Endothelial cell (in vitro differentiated cells): Measurements from ENCODE around the gene MYO5A. TPM values are rescaled to one million over a fixed set of nuclear protein-coding genes. Genes with fewer than 3 reads are reported as not detected.

ENCODE experiments used
- DNase-seq: peaks from one replicate; pipeline ENCODE4 v3.0.0; 2021; ENCODE audit warnings: low spot score
- H3K27ac Mint-ChIP-seq: one replicate; pipeline ENCODE4 v1.8.0; 2021; ENCODE audit warnings: mixed read lengths, inconsistent platforms; ENCODE audit not compliant: unreplicated experiment
- H3K27me3 Mint-ChIP-seq: one replicate; pipeline ENCODE4 v1.8.0; 2021; ENCODE audit warnings: mild to moderate bottlenecking, moderate library complexity, mixed read lengths, inconsistent platforms; ENCODE audit not compliant: unreplicated experiment
- H3K36me3 Mint-ChIP-seq: one replicate; pipeline ENCODE4 v1.8.0; 2021; ENCODE audit warnings: mild to moderate bottlenecking, low read depth, mixed read lengths, inconsistent platforms; ENCODE audit not compliant: unreplicated experiment
- H3K4me1 Mint-ChIP-seq: one replicate; pipeline ENCODE4 v1.8.0; 2021; ENCODE audit warnings: mild to moderate bottlenecking, mixed read lengths, inconsistent platforms; ENCODE audit not compliant: unreplicated experiment
- H3K4me3 Mint-ChIP-seq: one replicate; pipeline ENCODE4 v1.8.0; 2021; ENCODE audit warnings: mild to moderate bottlenecking, mixed read lengths, inconsistent platforms; ENCODE audit not compliant: unreplicated experiment
- H3K9me3 Mint-ChIP-seq: one replicate; pipeline ENCODE4 v1.8.0; 2021; ENCODE audit warnings: mixed read lengths, inconsistent platforms; ENCODE audit not compliant: unreplicated experiment
- CTCF ChIP-seq: fragments of 200-600 bp; sonication (generic); IDR thresholded peaks from one replicate; pipeline ENCODE4 v1.5.0; 2021; ENCODE audit warnings: antibody characterized with exemption; ENCODE audit not compliant: unreplicated experiment
- total RNA-seq: library from RNA; stranded (reverse); fragmentation: NEBNext Ultra II Directional; extraction: Animal tissue kit (Norgen Biotek cat#: 25700); gene quantifications from one replicate; pipeline ENCODE4 v1.2.1, GENCODE V29; 2021; ENCODE audit not compliant: unreplicated experiment

Gene MYO5A
- total RNA-seq, 1 donor from 2014 or later: 9.1 TPM

- H3K27me3 Mint-ChIP-seq: no peaks in the 10 kb centered on the region
- H3K4me1 Mint-ChIP-seq: peaks cover 7% of the 10 kb centered on the region
- TF ChIP-seq CTCF: no peak
- no peaks in the 10 kb centered on the region for H3K36me3 Mint-ChIP-seq
- H3K4me3 Mint-ChIP-seq: no peak overlapping the region
- no peak for DNase-seq
- H3K27ac Mint-ChIP-seq: no peak overlapping the region
- no peaks in the 10 kb centered on the region for H3K9me3 Mint-ChIP-seq
Measured at GRCh38 chr15:52423852-52424251, 104.8 kb downstream of the MYO5A start.

- Mint-ChIP-seq H3K9me3 (no peaks in the 10 kb centered on the region), H3K4me1 (peaks cover 8% of the 10 kb centered on the region), H3K27ac (no peak overlapping the region)
Measured at GRCh38 chr15:52422001-52422400, 106.7 kb downstream of the MYO5A start.

GRCh38 chr15:52421029-52421428 is 107.7 kb downstream of the MYO5A start:
- DNase-seq: no peak
- no peak for TF ChIP-seq CTCF
- H3K4me1 Mint-ChIP-seq: peaks cover 8% of the 10 kb centered on the region
- no peak overlapping the region for H3K27ac Mint-ChIP-seq
- H3K36me3 Mint-ChIP-seq: no peaks in the 10 kb centered on the region
- H3K27me3 Mint-ChIP-seq: no peaks in the 10 kb centered on the region
- H3K9me3 Mint-ChIP-seq: no peaks in the 10 kb centered on the region
- H3K4me3 Mint-ChIP-seq: no peak overlapping the region

More at GRCh38 chr15:52422001-52422400, 106.7 kb downstream of the MYO5A start:
- TF ChIP-seq CTCF: no peak
- no peaks in the 10 kb centered on the region for H3K36me3 Mint-ChIP-seq
- H3K4me3 Mint-ChIP-seq: no peak overlapping the region
- DNase-seq: no peak
- H3K27me3 Mint-ChIP-seq: no peaks in the 10 kb centered on the region

GRCh38 chr15:52419494-52419893 is 109.2 kb downstream of the MYO5A start:
- no peaks in the 10 kb centered on the region for H3K36me3 Mint-ChIP-seq
- peaks cover 8% of the 10 kb centered on the region for H3K4me1 Mint-ChIP-seq
- H3K27me3 Mint-ChIP-seq: no peaks in the 10 kb centered on the region
- H3K27ac Mint-ChIP-seq: no peak overlapping the region
- no peak overlapping the region for H3K4me3 Mint-ChIP-seq
- DNase-seq: no peak
- H3K9me3 Mint-ChIP-seq: no peaks in the 10 kb centered on the region
- TF ChIP-seq CTCF: no peak

- no peak for DNase-seq
- no peak for TF ChIP-seq CTCF
- peaks cover 8% of the 10 kb centered on the region for H3K4me1 Mint-ChIP-seq
- no peak overlapping the region for H3K27ac Mint-ChIP-seq
- H3K4me3 Mint-ChIP-seq: no peak overlapping the region
- H3K36me3 Mint-ChIP-seq: no peaks in the 10 kb centered on the region
- H3K27me3 Mint-ChIP-seq: no peaks in the 10 kb centered on the region
- H3K9me3 Mint-ChIP-seq: no peaks in the 10 kb centered on the region
Measured at GRCh38 chr15:52417957-52418356, 110.7 kb downstream of the MYO5A start.
